ENCODE results near the gene MRPL46. TPM values are rescaled to one million over a fixed set of nuclear protein-coding genes. Genes with fewer than 3 reads are reported as not detected.

MRPL46 gene
- total and polyA plus RNA-seq, 2 of the 13 experiments (the other 11 are each of a cell fraction or from before 2014, with no cell fraction given) = 62.9 to 79.2 TPM

GRCh38 chr15:88428805-88429605 lies 38.2 kb downstream of the MRPL46 start:
- no peaks in the 10 kb centered on the region for H3K79me2 ChIP-seq (ENCODE audit: insufficient read depth, low read length)
- ChIA-PET CTCF (ENCODE audit: low intra/inter-chr PET ratio, low total read pairs) (no interaction called here), POLR2A (no interaction called here)
- no peak overlapping the region for H3K4me2 ChIP-seq (ENCODE audit: low read depth, low read length)
- H3K9me3 ChIP-seq (ENCODE audit: low read length) = no peaks in the 10 kb centered on the region
- TF ChIP-seq PREB (CRISPR knock-in tag; IDR thresholded peaks at IDR 0.05) (no peak), ZNF569 (CRISPR knock-in tag; IDR thresholded peaks at IDR 0.05; ENCODE audit: borderline replicate concordance) (no peak), E2F2 (CRISPR knock-in tag; IDR thresholded peaks at IDR 0.05; ENCODE audit: borderline replicate concordance) (no peak), TEAD3 (CRISPR knock-in tag; optimal IDR thresholded peaks at IDR 0.05; ENCODE audit: borderline replicate concordance) (no peak), AGO1 (IDR thresholded peaks at IDR 0.05; ENCODE audit: low read depth, low read length, poor library complexity, severe bottlenecking) (no peak), TOPORS (CRISPR knock-in tag; IDR thresholded peaks at IDR 0.05) (no peak), PAX8 (CRISPR knock-in tag; IDR thresholded peaks at IDR 0.05; ENCODE audit: borderline replicate concordance) (no peak), BRD4 (CRISPR knock-in tag; IDR thresholded peaks at IDR 0.05) (no peak), POGK (CRISPR knock-in tag; conservative IDR thresholded peaks at IDR 0.05) (no peak), ZSCAN31 (CRISPR knock-in tag; IDR thresholded peaks at IDR 0.05; ENCODE audit: low read depth) (no peak)
- WGBS (ENCODE audit: low lambda C conversion rate) = 36% methylated on average over 10 of the region's 12 CpGs
- intact Hi-C loops (cut with micrococcal nuclease; ENCODE audit: unreplicated experiment) (no loop called here), in situ Hi-C loops (cut with HindIII; ENCODE audit: extremely low pct_ligation_motif_present, low pct_unique_long_range_greater_than_20kb) (no loop called here)
- H3K27me3 ChIP-seq (ENCODE audit: control insufficient read depth in 1 of 2, insufficient read depth in 2 of 2, low read length in 2 of 2) = peaks cover 0 to 23% of the 10 kb centered on the region in 2 experiments; a peak in 3 of 5 replicates
- no peak overlapping the region for H2AFZ ChIP-seq (ENCODE audit: low read length)
- no peaks in the 10 kb centered on the region for H3K4me1 ChIP-seq (ENCODE audit: insufficient read depth, low read length)
- no peaks in the 10 kb centered on the region for H4K20me1 ChIP-seq (ENCODE audit: insufficient read depth, low read length)
- FAIRE-seq (no peak), ATAC-seq (no peak), DNase-seq (ENCODE audit: low spot score) (no peak)
- no peak overlapping the region for H3K9ac ChIP-seq (ENCODE audit: insufficient read depth, low read depth, low read length)
- H3K4me3 ChIP-seq (replicated peaks in 1 of 3; ENCODE audit: insufficient read depth in 1 of 3, low read depth in 2 of 3, low read length in 3 of 3) = no peak overlapping the region
- H3K27ac ChIP-seq (ENCODE audit: extremely low read length, insufficient read depth, low read length) = no peak overlapping the region
- H3K36me3 ChIP-seq (replicated peaks in 1 of 2; ENCODE audit: control insufficient read depth in 1 of 2, insufficient read depth in 2 of 2, low read length in 2 of 2) = no peaks in the 10 kb centered on the region
- BruUV-seq (replicated peaks) = no TSS peak
